Lower lobe of right lung (tissue), 2 donors: Measurements from ENCODE around the gene TUBA1B. TPM values are rescaled to one million over a fixed set of nuclear protein-coding genes. Genes with fewer than 3 reads are reported as not detected.

Source experiments
- ATAC-seq, 2 donors: fragments of 200-7000 bp; cut with Tn5 transposase; one replicate each; pipeline ENCODE4 v1.9.1; 2020 to 2022; ENCODE audit warnings: mild to moderate bottlenecking in 2 of 2, moderate library complexity in 2 of 2
- DNase-seq: peaks from one replicate; pipeline ENCODE4 v3.0.0-alpha.2; 2020
- H3K27ac ChIP-seq: fragments of 200-600 bp; one replicate; pipeline ENCODE4 v1.8.0; 2022
- H3K27me3 ChIP-seq: fragments of 200-600 bp; one replicate; pipeline ENCODE4 v1.8.0; 2022; ENCODE audit warnings: low read depth
- H3K36me3 ChIP-seq: fragments of 200-600 bp; one replicate; pipeline ENCODE4 v1.8.0; 2022; ENCODE audit warnings: mild to moderate bottlenecking
- H3K4me1 ChIP-seq: fragments of 200-600 bp; one replicate; pipeline ENCODE4 v1.8.0; 2022
- H3K4me3 ChIP-seq: fragments of 200-600 bp; one replicate; pipeline ENCODE4 v1.8.0; 2022; ENCODE audit warnings: mild to moderate bottlenecking
- H3K9me3 ChIP-seq: fragments of 200-600 bp; one replicate; pipeline ENCODE4 v1.8.0; 2022
- CTCF ChIP-seq: fragments of 200-600 bp; IDR thresholded peaks from one replicate; pipeline ENCODE4 v1.8.0; 2022; ENCODE audit warnings: antibody characterized with exemption, mild to moderate bottlenecking
- intact Hi-C: fragments of 100-400 bp; cut with DNase I; formaldehyde crosslinking; loops from one replicate; pipeline ENCODE4 v1.11.0; 2022
- total RNA-seq: library from RNA; stranded (reverse); fragmentation: NEBNext Ultra II Directional; extraction: Animal tissue kit (Norgen Biotek cat#: 25700); gene quantifications from one replicate; pipeline ENCODE4 v1.2.1, GENCODE V29; 2021
- donor health status: DM: no; HTN: yes; CAD: no; lungs with severe emphysema.

Gene TUBA1B
- total RNA-seq, 1 donor from 2014 or later, result 575 TPM

- no peak overlapping the region for H3K4me3 ChIP-seq
- peaks cover 59% of the 10 kb centered on the region for H3K4me1 ChIP-seq
- DNase-seq (no peak), ATAC-seq (no peak)
- intact Hi-C loops, result no loop called here
- no peak for TF ChIP-seq CTCF
- no peaks in the 10 kb centered on the region for H3K9me3 ChIP-seq
- no peaks in the 10 kb centered on the region for H3K36me3 ChIP-seq
- peaks cover 55% of the 10 kb centered on the region for H3K27me3 ChIP-seq
- H3K27ac ChIP-seq, result no peak overlapping the region
Measured at GRCh38 chr12:49088932-49089330, 42.3 kb downstream of the TUBA1B start.

GRCh38 chr12:49088150-49088931, 42.9 kb downstream of the TUBA1B start:
- H3K27ac ChIP-seq, result no peak overlapping the region
- TF ChIP-seq CTCF, result peak; percentile 91
- intact Hi-C loops, result no loop called here
- ATAC-seq (peak; percentile 92 to 95), DNase-seq (peak; percentile 81)
- H3K36me3 ChIP-seq, result no peaks in the 10 kb centered on the region
- no peak overlapping the region for H3K4me3 ChIP-seq
- peaks cover 53% of the 10 kb centered on the region for H3K4me1 ChIP-seq
- no peaks in the 10 kb centered on the region for H3K9me3 ChIP-seq
- H3K27me3 ChIP-seq, result peaks cover 49% of the 10 kb centered on the region

DNA sequence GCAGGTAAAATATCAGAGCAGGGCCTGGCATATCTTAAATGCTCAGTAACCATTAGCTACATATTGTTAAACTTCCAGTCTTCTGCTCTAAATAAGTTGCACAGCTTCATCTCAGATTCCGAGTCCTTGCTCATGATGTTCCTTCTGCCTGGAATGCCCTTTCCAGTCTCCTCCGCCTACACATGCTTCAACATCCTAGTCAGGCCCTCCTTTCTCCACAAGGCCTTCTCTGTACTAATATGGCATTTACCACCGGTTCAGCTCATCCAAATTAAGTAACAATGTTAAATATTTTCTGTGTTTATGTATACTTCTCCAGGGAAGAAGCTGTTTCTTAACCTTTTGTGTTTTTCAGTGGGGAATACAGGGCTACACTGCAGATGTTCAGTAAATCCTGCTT, 45.1 kb downstream of the TUBA1B start:
- Histone ChIP-seq H3K9me3 (no peaks in the 10 kb centered on the region), H3K36me3 (no peaks in the 10 kb centered on the region), H3K27ac (no peak overlapping the region), H3K27me3 (peaks cover 27% of the 10 kb centered on the region), H3K4me1 (peaks cover 32% of the 10 kb centered on the region), H3K4me3 (no peak overlapping the region)
- no peak for TF ChIP-seq CTCF
- no peak for DNase-seq
- ATAC-seq, result no peak
- intact Hi-C loops, result no loop called here

DNA sequence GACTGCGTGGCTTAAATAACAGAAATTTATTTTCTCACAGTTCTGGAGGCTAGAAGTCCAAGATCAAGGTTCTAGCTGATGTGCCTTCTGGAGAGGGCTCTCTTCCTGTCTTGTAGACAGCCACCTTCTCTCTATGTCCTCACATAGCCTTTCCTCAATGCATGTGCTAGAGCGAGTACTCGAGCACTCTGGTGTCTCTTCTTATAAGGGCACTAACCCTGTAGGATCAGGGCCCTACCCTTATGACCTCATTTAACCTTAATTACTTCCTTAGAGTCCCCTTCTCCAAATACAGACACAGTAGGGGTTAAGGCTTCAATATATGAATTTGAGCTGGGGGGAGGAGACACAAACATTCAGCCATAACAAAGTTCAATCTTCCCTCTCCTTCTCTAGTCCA, 46.8 kb downstream of the TUBA1B start:
- intact Hi-C loops, result no loop called here
- no peak overlapping the region for H3K27ac ChIP-seq
- no peak for TF ChIP-seq CTCF
- peaks cover 16% of the 10 kb centered on the region for H3K4me1 ChIP-seq
- DNase-seq, result no peak
- ATAC-seq, result no peak
- H3K36me3 ChIP-seq, result no peaks in the 10 kb centered on the region
- H3K4me3 ChIP-seq, result no peak overlapping the region
- peaks cover 11% of the 10 kb centered on the region for H3K27me3 ChIP-seq
- no peaks in the 10 kb centered on the region for H3K9me3 ChIP-seq

GRCh38 chr12:49079793-49080192, 51.4 kb downstream of the TUBA1B start:
- H3K36me3 ChIP-seq, result no peaks in the 10 kb centered on the region
- no peak overlapping the region for H3K27ac ChIP-seq
- no peak for DNase-seq
- H3K9me3 ChIP-seq, result no peaks in the 10 kb centered on the region
- intact Hi-C loops, result no loop called here
- no peaks in the 10 kb centered on the region for H3K27me3 ChIP-seq
- no peak for TF ChIP-seq CTCF
- no peaks in the 10 kb centered on the region for H3K4me1 ChIP-seq
- no peak overlapping the region for H3K4me3 ChIP-seq
- ATAC-seq, result no peak

Other genes with a start within 250 kb of the TUBA1B start
- gene FKBP11, start 205.9 kb downstream of the TUBA1B start, total RNA-seq, result 24.9 TPM
- 155 TPM for gene ARF3, start 173.9 kb downstream of the TUBA1B start, total RNA-seq
- 0.77 TPM for gene WNT10B, start 159.7 kb downstream of the TUBA1B start, total RNA-seq
- gene WNT1, start 153.1 kb downstream of the TUBA1B start, total RNA-seq, result not detected
- gene DDN, start 132.0 kb downstream of the TUBA1B start, total RNA-seq, result not detected
- 49.2 TPM for gene PRKAG1, start 112.6 kb downstream of the TUBA1B start, total RNA-seq
- 114 TPM for gene KMT2D, start 70.6 kb downstream of the TUBA1B start, total RNA-seq
- 1.5 TPM for gene RHEBL1, start 61.4 kb downstream of the TUBA1B start, total RNA-seq
- 1.5 TPM for gene DHH, start 36.6 kb downstream of the TUBA1B start, total RNA-seq
- 61.7 TPM for gene LMBR1L, start 20.5 kb downstream of the TUBA1B start, total RNA-seq
- gene TUBA1A, start 57.7 kb upstream of the TUBA1B start, total RNA-seq, result 120 TPM
- 96.0 TPM for gene TUBA1C, start 133.7 kb upstream of the TUBA1B start, total RNA-seq
- 1.0 TPM for gene PRPH, start 163.8 kb upstream of the TUBA1B start, total RNA-seq
- gene TROAP, start 191.9 kb upstream of the TUBA1B start, total RNA-seq, result 1.4 TPM
- gene C1QL4, start 205.8 kb upstream of the TUBA1B start, total RNA-seq, result not detected
- gene DNAJC22, start 215.5 kb upstream of the TUBA1B start, total RNA-seq, result 0.18 TPM
- gene SPATS2, start 236.1 kb upstream of the TUBA1B start, total RNA-seq, result 17.3 TPM